PC-3 (cell line): ENCODE data around the gene ARHGEF28.

Source experiments
- EZH2 ChIP-seq: fragments of 300-600 bp; sonication (generic); IDR thresholded peaks from one replicate; pipeline ENCODE4 v1.6.1; 2017; ENCODE audit warnings: antibody characterized with exemption, mild to moderate bottlenecking, low read length; ENCODE audit not compliant: unreplicated experiment
- EZH2phosphoT487 ChIP-seq: fragments of 300-600 bp; sonication (generic); IDR thresholded peaks from 2 replicates; pipeline ENCODE4 v1.6.1; 2018; ENCODE audit warnings: mild to moderate bottlenecking, antibody characterized with exemption, low read length, borderline replicate concordance

DNA sequence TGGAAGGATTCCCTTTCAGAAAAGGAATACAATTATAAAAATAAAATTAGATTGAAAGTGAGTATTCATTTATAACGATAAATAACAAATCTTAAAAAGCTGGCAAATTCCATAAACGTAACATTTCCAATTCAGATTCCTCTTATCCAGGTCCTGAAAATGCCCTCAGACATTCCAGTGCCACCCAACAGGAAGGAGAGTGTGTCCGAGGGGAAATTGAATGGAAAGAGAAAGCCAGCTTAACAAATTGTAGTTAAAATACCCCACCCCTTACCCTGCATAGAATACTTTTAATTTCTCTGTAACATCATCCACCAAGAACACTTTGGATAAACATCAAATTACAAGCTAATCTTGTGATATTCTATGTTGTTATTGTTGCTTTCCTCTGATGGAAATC lies 72.0 kb downstream of the ARHGEF28 start:
- no peak for TF ChIP-seq EZH2
- TF ChIP-seq EZH2phosphoT487: no peak
